A549 treated with dexamethasone at 1 μM for 4 hours (cell line): ENCODE results near the gene SRP9. TPM values are rescaled to one million over a fixed set of nuclear protein-coding genes. Genes with fewer than 3 reads are reported as not detected.

Source experiments
- total RNA-seq: library from RNA; stranded (reverse); fragments of 200-300 nt; extraction: Qiagen RNA extraction; gene quantifications from 5 replicates; pipeline ENCODE4 v1.2.3, GENCODE V29; 2022

SRP9 gene, protein sequence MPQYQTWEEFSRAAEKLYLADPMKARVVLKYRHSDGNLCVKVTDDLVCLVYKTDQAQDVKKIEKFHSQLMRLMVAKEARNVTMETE
- total RNA-seq: 210 to 367 TPM (median 224 TPM) in 5 replicates

DNA sequence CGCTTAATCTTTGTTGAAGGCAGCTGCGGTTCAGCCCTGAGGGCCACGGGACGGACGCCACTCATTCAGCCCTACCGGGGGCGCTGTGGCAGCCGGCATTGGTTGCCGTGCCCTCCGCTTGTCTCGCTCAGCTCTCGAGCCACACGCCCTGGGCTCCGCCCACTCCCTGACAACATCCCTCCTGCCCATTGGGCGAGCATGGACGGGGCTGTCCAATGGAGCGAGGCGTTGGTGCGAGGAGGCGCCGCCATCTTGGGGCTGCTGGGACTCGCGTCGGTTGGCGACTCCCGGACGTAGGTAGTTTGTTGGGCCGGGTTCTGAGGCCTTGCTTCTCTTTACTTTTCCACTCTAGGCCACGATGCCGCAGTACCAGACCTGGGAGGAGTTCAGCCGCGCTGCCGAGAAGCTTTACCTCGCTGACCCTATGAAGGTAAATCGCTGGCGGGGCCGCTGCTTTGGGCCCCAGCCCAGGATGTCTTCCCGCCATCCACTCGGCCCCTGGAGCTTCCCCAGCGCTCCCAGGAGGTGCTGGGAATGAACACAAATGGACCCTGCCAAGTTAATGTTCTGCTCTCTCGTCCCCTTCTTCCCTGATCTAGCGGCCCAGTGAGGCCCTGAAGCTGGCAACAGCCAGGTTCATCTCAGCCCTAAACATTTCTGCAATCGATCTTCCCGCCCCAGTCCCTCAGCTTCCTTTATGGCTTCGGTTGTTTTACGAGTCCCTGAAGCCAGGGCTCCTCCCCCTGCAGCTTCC is at the start of gene SRP9:
TSS of gene SRP9 (plus strand) at position 244 of the 754 bp plus-strand sequence. CDS start at position 359, 115 bp downstream.

DNA sequence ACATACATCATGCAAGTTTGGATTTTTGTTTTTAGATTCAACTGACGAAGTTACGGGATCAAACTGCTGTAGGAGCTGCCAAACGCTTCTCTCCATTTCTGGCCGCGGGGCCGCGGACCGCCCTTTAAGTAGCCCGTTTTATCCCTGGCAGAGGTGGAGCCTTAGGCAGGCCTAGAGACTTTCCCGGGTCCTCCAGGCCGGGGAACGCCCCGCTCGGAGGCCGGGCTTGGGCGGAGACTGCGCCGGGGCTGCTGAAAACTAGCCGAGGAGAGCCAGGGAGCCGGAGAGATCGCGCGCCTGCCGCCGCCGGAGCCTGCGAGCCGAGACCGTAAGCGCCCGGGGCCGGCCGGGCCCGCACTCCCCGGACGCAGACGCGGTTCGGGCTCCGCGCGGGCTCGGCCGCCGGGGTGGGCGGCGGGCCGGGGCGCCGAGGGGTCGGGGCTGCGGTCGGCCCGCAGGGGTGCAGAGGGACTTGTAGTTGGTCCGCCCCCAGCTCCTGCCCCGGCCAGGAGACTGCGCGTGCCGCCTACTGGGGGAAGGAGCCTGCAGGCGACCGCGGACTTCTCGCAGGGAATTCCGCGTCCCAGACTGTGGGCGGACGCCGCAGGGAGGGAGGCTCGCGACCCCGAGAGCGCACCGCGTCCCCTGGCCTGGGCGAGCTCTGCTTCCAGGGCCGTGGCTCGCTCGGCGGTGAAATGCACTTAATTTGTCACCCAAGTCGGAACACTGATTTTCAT is 32.4 kb downstream of the SRP9 start, which contains the start of gene EPHX1:
TSS of gene EPHX1 (plus strand) at position 283 of the 737 bp plus-strand sequence. CDS start 18,606 bp downstream, outside the sequence.

Other genes with a start within 250 kb of the SRP9 start
- 79.8 to 114 TPM (median 103 TPM) in 5 replicates for gene ENAH, start 124.7 kb upstream of the SRP9 start, total RNA-seq
- gene EPHX1, start 32.3 kb downstream of the SRP9 start, total RNA-seq: 201 to 236 TPM (median 215 TPM) in 5 replicates
- 2.8 to 6.9 TPM (median 5.3 TPM) in 5 replicates for gene TMEM63A, start 104.6 kb downstream of the SRP9 start, total RNA-seq
- 0.61 to 2.0 TPM (median 1.3 TPM) in 5 replicates for gene LEFTY1, start 111.3 kb downstream of the SRP9 start, total RNA-seq
- gene PYCR2, start 146.4 kb downstream of the SRP9 start, total RNA-seq: 41.6 to 49.5 TPM (median 47.8 TPM) in 5 replicates
- gene LEFTY2, start 163.4 kb downstream of the SRP9 start, total RNA-seq: 0.10 to 0.29 TPM (median 0.24 TPM) in 3 of 5 replicates, not detected in the others
- 7.3 to 10.2 TPM (median 8.4 TPM) in 5 replicates for gene SDE2, start 221.5 kb downstream of the SRP9 start, total RNA-seq